OCI-LY1 (cell line): ENCODE data around the gene PURA.

Experiments
- EZH2 ChIP-seq: fragments of 200-600 bp; sonication (generic), shearing (Covaris generic); IDR thresholded peaks from 2 replicates; pipeline ENCODE4 v1.8.0; 2017; ENCODE audit warnings: borderline replicate concordance, mixed run types, mild to moderate bottlenecking, antibody characterized with exemption, low read length, moderate library complexity, mixed read lengths
- TF ChIP-seq, protein P1 (sequence below): fragments of 200-600 bp; sonication (generic), shearing (Covaris generic); IDR thresholded peaks from 2 replicates; pipeline ENCODE4 v1.5.1; 2017; ENCODE audit warnings: mild to moderate bottlenecking, antibody characterized with exemption, low read length, moderate library complexity, mixed read lengths

DNA sequence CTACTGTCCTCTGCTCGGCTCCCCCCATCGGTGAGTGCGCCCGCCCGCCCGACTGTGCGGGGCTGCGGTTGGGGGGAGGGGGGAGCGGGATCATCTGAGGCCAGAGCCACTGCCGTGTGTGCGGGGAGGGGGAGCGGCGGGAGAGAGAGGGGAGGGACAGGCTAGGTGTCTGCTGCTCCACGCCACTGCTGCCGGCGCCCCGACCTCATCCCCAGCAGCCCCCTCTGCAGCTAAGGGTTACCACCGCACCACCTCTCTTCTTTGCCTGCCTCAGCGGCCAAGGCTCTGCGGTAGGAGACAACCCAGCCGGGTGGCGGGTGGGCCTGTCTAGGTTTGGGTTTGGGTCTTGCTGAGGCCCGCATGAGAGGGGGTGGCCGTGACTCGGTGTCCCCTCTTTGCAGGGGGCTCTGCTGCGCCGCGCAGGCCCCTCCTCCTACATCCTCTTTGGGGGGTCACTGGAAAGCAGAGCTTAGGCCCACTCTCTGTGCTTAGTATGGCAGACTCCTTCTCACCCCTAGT is 670 bp upstream of the PURA start:
- TF ChIP-seq, protein P1, sequence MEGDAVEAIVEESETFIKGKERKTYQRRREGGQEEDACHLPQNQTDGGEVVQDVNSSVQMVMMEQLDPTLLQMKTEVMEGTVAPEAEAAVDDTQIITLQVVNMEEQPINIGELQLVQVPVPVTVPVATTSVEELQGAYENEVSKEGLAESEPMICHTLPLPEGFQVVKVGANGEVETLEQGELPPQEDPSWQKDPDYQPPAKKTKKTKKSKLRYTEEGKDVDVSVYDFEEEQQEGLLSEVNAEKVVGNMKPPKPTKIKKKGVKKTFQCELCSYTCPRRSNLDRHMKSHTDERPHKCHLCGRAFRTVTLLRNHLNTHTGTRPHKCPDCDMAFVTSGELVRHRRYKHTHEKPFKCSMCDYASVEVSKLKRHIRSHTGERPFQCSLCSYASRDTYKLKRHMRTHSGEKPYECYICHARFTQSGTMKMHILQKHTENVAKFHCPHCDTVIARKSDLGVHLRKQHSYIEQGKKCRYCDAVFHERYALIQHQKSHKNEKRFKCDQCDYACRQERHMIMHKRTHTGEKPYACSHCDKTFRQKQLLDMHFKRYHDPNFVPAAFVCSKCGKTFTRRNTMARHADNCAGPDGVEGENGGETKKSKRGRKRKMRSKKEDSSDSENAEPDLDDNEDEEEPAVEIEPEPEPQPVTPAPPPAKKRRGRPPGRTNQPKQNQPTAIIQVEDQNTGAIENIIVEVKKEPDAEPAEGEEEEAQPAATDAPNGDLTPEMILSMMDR: no peak
- TF ChIP-seq EZH2: no peak
